GM21737 (cell line): ENCODE data around the gene TMEM181.

Experiments
- ATAC-seq: cut with Tn5 transposase; IDR thresholded peaks from one replicate; pipeline ENCODE4 v1.9.1; 2021; ENCODE audit warnings: mild to moderate bottlenecking, moderate library complexity; ENCODE audit not compliant: unreplicated experiment

Gene TMEM181

GRCh38 chr6:158680481-158680880, 120.6 kb downstream of the TMEM181 start:
- ATAC-seq: no peak

GRCh38 chr6:158684311-158684710, 124.4 kb downstream of the TMEM181 start:
- ATAC-seq: no peak

GRCh38 chr6:158684745-158685324, 124.9 kb downstream of the TMEM181 start:
- no peak for ATAC-seq
